Amniotic epithelial cell (primary cell): ENCODE measurements around the gene PCIF1.
"Not testable (repeated sequence)": the region's sequence is repeated elsewhere in the genome, so short reads cannot be mapped to it uniquely, and the experiment has no call there.

Experiments used
- DNase-seq: peaks from one replicate; pipeline ENCODE4 v3.0.0-alpha.2; 2010; ENCODE audit warnings: low read depth

Gene PCIF1

GRCh38 chr20:45947110-45947866 lies 12.8 kb downstream of the PCIF1 start:
- no peak for DNase-seq

- no peak for DNase-seq
Measured at GRCh38 chr20:45948261-45948733, 13.8 kb downstream of the PCIF1 start.

DNA sequence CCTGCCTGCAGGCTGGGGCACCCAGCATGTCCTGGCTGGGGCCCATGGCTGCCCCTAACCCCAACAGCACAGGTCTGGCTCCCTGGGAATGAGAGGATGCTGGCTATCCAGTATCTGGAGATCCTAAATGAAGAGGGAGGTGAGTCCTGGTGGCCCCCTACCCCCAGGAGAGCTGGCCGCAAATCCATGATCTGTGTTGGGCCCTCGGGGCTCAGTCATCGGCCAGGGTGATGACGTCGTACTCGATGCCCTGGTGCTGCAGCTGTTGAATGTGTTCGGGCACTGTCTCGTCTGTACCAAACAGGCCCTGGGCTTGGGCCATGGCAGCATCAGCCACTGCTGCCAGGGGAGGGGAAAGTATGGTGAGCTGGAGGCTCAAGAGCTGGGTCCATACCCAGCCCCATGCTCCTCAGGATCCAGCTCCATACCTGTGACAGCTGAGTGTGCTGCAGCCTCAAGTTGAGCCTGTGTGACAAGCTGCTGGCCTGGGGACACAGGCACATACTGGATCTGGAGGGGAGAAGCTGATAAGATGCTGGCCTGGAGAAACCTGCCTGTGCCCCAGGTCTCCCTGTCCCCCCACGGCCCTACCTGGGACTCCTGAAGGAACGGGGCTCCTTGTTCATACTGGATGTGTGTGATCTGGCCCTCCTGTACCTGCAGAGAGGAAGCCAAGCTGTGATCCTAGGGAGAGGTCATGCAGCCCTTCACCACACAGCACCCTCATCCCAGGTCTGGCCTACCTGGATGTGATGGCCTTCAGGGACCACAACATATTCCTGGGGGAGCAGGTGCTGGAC lies 14.5 kb downstream of the PCIF1 start:
- no peak for DNase-seq

- DNase-seq, result no peak
Measured at GRCh38 chr20:45949542-45950329, 15.3 kb downstream of the PCIF1 start.

- no peak for DNase-seq
Measured at GRCh38 chr20:45950330-45950646, 15.8 kb downstream of the PCIF1 start.

DNA sequence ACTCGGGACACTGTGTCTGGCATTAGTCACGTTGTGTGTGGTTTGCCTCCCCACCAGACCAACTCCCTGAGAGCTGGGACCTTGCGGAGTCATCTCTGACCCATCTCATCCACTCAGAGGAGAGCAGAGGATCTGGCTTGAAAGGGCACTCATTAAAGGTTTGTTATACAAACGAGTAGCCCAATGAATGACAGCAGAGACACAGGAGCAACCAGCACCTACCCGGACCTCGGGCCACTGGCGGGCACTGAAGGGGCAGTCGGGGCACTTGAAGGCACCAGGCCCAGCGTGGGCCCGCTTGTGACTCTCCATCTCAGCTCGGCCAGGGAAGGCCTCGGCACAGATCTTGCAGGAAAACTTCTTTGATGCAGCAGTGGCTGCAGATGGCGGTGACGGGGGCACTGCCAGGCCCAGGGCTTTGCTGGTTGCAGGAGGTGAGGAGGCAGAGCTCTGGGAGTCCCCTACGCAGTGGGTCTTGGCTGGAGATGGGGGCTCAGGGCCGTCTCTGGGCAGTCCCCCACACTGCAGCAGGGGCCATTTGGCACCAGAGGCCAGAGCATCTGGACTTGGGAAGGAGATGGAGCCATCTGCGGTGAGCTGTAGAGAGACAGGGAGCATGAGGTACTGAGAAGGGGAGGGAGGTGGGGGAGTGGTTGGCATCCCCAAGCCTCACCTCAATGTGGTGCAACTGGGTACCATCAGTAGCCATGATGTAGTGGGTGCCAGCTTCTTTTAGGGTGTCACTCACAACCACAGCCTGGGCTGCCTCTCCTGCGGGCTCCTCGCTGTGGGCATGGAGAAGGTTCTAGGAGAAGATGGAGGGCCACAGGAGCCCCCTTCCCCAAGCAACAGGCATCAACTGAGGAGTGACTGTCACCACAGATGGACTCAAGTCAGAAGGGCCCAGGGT lies 17.7 kb downstream of the PCIF1 start:
- DNase-seq, result no peak

DNA sequence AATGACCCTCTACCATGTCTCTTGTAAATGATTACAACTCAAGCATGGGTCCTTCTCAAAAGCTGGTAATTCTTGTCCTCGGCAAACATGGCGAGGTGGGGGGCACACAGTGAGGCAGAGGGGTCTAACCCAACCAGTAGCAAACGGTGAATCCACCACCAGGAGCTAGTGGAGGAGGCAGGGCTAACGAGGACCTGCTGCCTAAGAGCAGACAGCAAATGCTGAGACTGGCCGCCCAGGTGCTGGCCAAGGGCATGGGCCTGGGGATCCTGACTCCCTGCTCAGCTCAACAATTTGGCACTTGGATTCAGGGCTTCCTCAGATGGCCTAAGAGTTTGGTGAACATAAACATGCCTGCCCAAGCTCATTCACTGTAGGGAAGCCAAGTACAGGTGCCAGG lies 18.4 kb downstream of the PCIF1 start:
- no peak for DNase-seq

GRCh38 chr20:45953672-45954071 lies 19.2 kb downstream of the PCIF1 start:
- DNase-seq, result no peak

DNA sequence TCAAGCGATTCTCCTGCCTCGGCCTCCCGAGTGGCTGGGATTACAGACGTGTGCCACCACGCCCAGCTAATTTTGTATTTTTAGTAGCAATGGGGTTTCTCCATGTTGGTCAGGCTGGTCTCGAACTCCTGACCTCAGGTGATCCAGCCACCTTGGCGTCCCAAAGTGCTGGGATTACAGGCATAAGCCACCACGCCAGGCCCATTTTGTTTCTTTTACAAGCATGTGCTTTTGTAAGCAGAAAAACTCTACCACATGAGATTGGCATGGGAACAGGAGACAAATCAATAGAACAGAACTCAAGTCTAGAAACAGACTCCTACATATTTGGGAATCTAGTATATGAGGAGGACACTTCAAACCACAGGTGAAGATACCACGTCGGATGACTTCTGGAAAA lies 21.8 kb downstream of the PCIF1 start:
- DNase-seq, result not testable (repeated sequence)

GRCh38 chr20:45957021-45957941 lies 22.8 kb downstream of the PCIF1 start:
- no peak for DNase-seq

DNA sequence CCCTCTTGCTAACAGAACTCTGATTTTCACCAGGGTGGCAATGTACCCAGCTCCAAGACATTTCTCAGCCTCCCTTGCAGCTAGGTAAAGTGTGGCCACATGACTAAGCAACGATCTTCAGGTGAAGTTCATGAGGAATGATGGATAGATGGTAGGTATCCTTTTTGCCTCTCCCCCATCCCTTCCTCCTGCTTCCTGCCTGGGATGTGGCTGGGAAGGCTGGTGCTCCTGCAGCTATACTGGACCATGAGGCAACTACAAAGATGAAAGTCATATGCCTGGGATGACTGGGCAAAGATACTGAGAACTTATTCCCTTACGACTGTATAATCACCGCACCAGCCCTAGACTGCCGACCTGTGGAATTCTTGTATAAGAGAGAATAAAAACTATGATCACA lies 24.1 kb downstream of the PCIF1 start:
- no peak for DNase-seq

DNA sequence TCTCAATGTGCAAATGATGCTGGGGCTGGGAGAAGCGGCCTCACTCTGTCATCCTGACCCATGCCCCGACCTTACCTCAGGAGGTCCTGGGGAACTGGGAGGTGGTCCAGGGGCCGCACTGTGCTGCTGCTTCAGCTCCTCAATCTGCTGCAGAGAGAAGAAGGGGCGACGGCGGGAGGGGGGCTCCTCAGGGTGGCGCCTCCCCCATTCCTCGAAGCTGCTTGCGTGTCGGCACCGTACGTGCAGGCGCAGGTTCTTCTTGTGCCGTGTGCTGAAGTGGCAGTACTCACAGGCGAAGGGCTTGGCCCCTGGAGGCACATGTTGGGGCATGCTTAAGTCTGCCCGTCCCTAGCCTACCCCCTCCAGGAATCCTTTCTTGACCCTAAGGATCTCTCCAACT lies 24.6 kb downstream of the PCIF1 start:
- no peak for DNase-seq

DNA sequence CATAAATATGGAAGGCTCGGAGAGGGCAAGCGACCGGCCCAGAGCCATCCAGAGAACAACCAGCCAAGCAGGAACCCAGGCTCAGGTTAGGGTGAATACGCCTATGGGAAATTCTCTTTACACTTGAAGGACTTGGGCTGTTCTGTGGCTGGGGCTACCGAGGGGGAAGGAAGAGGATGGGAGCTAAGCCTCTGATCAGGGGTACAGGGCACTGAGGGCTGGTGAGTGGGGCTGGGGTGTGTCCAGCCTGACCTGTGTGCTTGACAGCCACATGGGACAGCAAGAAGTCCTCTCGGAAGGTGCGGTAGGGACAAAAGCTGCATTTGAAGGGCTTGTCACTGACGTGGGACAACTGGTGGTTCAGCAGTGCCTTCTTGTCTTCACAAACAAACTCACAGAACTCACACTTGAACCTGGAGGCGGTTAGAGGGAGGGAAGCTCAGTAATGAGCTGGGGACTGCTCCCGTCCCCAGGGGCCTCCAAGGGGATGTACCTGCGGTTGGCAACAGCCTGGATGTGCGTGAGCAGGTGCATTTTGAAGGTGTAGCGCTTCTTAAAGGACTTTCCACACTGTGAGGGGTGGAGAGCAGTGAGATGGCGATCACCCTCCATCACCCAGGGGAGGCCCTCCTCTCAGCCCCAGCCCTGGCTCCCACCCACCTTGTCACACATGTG lies 25.6 kb downstream of the PCIF1 start:
- no peak for DNase-seq

DNA sequence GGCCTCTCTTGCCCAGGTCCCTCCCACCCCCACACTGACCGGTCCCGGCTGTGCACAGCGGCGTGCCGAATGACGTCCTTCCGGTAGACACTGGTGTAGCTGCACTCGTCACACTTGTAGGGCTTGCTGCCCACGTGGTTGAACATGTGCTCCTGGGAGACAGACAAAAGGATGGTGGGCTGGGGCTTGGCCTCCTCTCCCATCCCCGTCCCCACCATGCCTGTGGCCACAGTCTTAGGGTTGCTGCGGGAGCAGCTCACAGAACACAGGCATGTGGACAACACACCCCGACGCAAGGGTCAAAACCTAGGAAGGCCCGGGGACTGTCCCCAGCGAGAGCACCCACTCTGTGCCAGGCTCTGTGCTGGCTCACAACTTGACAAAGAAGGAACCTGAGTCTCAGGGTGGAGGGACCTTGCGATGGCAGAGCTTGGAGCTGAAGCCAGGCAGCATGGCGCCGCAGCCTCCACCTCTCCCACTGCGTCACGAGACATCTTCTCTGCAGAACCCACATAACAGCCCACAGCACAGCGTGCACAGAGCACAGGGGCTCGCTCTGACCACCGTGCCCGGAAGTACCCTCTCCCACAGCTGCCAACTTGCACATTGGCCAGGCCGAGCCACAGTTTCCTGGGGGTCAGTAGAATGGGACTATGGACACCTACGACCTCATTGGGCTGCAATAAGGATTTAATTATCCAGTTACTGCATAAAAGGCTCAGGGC lies 27.7 kb downstream of the PCIF1 start:
- no peak for DNase-seq

DNA sequence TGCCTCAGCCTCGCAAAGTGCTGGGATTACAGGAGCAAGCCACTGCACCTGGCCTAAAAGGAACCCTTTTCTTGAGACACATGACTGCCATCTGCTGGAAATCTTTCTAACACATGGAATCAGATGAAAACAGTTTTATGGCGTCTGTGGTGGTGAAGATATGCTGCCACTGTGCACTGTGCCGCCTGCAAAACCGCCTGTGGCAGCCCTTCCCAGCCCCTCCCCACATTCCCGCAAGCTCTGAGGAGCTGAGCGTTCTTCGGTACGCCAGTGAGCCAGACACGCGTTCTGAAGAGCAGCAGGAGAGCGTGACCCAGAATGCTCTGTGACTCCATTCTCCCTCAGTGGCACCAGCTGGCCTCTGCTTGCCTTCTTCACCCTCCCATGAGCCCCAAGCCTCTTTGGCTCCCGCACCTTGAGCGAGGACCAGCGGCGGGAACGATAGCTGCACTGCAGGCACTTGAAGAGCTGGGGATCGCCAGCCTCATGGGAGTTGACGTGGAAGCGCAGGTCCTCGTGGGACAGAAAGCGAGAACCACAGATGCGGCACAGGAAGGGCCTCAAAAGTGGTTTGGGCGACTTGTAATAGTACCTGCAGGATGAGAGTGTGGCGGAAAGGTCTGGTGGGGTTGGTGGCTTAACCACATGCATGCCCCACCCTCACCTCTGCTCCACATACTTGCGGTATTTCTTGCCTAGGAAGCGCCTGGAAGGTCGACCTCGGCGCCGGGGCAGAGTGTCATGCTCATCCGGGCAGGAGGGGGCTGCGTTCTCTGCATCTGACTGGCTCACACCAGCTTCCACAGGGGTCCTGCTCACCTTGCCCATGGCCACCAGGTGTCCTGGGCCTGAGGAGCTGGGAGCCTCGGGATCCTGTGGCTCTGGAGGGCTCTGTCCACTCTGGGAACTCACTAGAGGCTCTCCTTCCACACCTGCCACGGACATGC lies 28.8 kb downstream of the PCIF1 start:
- DNase-seq, result peak; percentile 63

DNA sequence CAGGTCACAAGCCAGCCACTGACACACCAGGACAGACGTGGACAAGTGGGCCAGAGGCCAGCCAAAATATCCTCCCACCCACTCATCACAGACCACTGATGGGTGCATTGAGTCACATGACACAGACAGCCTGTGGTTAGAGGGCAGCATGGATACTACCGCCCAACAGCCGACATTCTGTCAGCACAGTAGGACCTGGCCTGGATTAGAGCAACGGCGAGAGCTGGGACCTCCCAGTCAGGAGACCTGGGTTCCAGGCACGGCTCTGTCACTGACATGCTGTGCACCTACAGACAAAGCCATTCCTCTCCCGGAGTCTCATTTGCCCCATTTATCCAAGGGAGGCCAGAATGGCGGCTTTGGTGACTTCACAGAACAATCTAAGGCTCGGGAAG lies 29.5 kb downstream of the PCIF1 start:
- DNase-seq, result no peak

GRCh38 chr20:45965169-45966002 lies 30.9 kb downstream of the PCIF1 start:
- DNase-seq, result no peak
